GM10847 (cell line): ENCODE measurements around the gene IGSF21.

Experiments
- POLR2A ChIP-seq: IDR thresholded peaks from 2 replicates; pipeline ENCODE4 v1.6.1; 2011; ENCODE audit not compliant: insufficient read length; ENCODE audit errors: extremely low read depth

Gene IGSF21

DNA sequence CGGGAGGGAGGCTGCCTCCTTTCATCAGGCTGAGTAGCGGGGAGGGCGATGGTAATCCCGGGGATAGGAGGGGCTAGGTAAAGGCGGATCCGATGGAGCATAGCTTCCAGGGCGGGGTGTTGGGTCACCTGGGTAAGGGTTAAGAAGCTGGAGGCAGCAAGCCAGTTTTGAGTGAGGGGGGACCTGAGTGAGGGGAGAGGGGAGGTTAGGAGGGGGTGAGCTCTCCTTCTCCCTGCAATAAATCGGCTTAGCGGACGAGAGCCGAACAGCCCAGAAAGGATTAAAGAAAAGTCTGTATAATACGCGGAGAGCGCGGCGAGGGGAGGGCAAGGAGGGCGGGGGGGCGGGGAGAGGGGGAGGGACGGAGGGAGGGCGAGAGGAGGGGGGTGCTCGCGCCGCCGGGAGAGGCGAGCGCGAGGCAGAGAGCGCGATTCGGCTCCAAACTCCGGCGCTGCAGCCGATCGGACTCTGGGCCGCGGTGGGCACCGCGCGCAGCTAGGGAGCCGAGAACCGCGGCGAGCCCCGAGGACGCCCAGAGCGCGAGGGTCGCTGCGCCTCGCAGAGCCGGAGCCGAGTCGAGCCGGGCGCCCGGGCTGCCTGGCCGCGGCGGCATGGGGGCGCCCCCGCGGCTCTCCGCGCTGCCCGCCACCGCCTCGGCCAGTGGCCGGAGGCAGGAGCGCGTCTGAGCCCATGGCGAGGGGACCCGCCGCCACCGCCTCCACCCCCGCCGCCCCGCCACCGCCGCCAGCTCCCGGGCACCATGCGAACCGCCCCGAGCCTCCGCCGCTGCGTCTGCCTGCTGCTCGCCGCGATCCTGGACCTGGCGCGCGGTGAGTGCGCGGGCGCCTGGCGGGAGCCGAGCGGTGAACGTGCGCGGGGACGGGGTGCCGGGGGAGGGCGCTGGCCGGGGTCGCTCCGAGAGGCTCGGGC, at the start of gene IGSF21:
Gene IGSF21 (plus strand): TSS at position 430 of the 930 bp plus-strand sequence. CDS start 331 bp downstream, at position 761.
- no peak for TF ChIP-seq POLR2A

DNA sequence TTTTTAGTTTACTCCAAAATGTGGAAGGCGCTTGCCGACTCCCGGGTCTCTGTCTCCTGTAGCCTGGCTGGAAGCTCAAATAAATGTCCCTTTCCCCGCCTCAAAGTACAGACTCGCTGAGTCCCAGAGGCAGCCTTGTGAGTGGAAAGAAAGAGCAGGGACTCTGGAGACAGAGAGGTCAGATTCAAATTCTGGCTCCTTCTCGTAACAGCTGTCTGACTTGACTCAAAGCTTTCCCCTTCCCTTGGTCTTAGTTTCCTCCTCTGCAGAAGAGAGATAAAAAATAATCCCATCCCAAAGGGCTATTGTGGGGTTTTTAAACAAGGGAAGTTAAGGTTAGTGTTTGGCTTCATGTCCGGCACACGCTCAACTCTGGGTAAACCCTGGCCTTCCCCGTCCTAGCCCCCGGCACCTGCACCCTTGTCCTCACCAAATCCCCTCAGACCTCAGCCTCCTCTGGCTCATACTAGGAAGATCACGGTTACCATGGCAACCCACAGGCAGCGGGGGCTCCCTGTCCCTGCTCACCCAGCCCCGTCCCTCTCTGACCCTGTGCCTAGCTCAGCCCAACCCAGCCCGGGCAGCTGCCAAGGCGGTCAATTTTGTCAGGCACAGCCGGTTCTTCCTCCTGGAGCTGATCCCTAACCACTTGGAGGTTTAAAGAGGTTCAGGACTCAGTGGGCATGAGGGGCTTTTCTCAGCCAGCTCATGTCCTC, 49.2 kb upstream of the IGSF21 start:
- no peak for TF ChIP-seq POLR2A

DNA sequence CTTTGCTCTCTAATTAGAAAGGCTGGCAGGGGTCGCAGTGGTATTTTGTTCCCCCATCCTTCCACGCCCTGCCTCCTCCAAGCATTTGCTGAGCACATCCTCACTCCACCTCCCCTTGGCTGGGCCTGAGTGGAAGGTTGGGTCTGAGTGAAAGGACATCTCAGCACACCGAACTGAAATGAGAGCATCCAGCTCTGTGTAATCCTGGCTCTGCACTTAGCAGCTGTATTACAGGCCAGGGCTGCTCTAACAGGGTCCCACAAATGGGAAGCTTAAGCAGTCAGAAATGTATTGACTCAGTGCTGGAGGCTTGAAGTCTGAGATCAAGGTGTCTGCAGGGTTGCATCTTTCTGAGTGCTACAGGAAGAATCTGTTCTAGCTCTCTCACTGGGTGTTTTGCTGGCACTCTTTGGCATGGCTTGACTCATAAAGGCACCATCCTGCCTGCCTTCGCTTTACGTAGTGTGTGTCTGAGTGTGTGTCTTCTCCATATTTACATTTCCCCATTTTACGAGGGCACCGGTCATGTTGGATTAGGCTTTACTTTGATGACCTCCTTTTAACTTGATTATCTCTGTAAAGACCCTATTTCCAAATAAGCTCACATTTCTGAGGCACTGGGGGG, 48.5 kb upstream of the IGSF21 start:
- TF ChIP-seq POLR2A, result no peak

DNA sequence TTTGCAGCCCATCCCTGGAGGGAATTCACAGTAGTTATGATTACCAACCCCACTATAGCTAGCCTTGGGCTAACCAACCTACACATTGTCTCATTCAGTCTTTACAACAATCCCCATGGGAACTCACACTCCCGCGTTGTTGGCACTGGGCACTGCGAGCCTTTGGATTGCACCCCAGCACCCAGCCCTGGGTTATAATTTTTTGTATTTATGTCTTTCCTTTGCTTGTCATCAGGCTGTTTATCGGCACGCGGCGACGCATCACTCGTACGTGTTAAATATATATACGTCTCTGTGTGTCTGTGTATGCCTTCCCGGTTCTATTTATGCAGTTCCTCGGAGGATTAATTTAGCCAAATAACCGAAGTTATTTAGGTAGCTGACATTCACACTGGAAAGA, 47.2 kb upstream of the IGSF21 start:
- TF ChIP-seq POLR2A, result no peak

DNA sequence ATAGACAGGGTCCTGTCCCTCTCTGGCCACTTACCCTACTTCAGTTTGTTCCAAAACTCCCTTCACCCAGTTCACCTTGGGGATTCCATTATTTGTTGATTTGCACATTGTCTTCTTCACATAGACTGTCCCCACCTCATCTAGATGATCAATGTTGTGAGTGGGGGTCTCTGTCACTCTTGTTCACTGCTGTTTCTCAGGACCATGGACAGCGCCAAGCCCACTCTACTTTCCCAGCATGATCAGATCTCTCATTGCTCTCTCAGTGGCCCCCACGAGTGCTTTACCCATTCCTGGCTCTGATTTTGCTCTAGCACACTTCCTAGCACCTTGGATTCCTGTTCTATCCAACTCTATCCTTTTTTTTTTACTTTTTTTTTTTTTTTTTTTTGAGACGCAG, 45.4 kb upstream of the IGSF21 start:
- TF ChIP-seq POLR2A, result no peak

DNA sequence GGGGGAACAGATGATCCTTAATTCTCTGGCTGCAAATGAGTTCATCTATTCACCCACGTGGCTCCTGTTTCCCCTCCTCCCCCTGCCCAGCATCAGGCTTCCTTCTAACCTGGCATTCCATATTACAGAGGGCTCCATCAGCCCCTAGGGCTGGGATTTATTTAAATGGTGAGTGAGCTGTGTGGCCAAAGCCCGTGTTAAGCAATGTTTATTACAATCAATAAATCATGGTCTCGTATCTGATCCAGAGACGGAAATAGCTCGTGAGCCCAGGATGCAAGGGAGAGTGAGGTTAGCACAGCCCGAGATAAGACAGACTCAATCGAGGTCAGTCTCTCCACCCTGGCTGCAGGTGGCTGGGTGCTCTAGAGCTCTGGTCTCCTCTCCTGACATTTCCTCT, 43.1 kb upstream of the IGSF21 start:
- TF ChIP-seq POLR2A, result no peak

DNA sequence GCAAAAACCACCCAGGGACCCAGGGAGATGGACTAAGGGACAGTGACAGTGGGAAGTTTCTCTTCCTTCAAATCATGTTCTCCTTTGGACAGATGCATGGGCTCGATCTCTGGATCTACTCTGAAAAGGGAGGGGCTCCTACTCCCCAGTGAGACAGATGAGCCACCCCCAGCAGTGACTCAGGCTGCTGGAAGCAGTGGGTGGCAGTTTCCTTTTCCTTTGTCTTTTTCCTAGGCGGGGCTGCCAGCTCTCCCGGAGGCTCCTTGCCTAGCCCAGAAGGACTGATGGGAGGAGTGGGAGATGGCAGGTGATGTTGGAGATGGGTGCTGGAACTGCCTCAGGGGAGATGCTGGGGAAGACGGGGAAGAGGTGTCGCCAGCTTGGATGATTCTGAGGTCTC, 41.0 kb upstream of the IGSF21 start:
- no peak for TF ChIP-seq POLR2A

DNA sequence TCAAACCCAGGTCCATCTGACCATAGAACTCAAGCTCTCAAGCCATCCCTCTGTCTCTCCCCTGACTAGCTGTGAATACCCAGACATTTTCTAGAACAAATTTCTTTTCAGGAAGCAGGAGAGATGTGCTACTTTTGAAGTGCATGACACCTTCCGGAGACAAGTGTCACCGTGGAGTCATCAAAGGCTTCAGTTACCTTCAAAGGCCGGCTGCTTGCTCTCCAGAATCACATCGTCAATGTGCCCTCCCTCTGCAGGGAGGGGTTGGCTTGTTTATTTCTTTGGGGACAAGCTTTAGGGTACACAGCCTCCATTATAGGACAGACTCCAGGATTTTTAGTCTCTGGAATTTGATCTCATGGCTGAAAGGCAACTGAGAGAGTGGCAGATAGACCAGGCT, 37.7 kb upstream of the IGSF21 start:
- TF ChIP-seq POLR2A, result no peak

DNA sequence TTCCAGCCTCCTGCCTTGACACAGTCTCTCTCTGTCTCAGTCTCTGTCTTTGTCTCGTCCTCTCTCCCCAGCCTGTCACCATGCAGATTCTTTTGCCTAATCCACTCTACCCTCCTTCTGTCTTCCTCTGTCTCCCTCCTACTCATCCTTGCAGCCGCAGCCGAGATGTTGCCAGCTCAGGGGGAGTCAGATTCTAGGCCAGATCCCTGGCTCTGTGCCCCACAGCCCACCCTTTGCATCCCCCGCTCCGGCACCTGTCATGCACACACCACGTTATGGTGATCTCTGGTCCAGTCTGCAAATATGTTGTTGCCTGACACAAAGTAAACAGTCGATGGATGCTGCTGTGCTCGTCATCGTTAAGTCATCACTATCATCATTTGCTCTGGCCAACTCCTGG, 35.5 kb upstream of the IGSF21 start:
- no peak for TF ChIP-seq POLR2A

DNA sequence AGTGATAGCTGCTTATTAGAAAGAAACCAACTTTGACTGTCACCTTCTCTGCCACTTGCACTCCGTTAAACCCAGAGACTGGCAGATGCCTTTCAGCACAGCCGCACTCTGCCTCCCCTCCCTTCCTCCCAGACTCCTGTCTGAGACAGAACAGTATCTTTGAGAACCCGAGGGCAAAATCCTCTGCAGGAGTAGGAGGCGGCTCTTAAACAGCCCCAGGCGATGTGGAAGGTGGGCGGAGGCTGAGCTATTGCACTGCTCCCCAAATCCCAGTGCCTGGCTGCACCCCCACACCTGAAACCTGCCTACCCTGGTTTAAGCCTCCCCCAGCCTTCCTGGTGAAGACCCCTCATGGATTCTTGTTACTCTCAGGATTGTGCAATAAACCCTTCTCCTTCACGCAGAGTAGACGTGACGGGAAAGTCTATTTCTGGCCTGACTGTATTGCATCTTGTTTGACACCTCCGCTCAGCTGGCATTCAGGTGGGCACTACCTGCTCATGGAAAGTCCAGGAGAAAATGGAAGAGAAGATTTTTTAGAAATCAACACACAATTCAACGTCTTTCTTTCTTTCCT, 34.4 kb upstream of the IGSF21 start:
- no peak for TF ChIP-seq POLR2A

DNA sequence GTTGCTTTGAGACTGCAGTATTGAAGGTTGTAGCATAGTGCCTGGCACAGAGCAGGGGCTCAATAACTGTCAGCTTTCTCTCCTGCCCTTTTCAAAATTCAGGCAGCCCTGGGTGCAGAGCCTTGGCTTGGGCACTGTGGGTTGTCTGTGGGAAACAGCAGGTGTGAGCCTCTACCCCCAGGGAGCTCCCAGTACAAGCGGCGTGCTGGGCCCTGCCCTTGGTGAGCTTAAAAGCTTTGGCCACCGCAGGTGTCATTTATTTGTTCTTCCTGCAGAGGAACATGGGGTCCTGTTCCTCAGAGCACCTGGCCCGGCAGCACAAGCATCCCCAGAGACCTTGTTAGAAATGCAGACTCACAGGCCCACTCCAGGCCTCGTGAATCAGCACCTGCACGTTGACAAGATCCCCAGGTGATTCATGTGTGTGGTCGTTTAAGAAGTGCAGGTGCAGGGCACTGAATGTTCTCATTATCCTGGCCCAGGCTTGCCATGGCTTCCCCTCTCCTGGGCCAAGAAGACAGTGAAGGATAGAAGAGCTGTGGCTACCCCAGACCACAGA, 29.9 kb upstream of the IGSF21 start:
- no peak for TF ChIP-seq POLR2A

DNA sequence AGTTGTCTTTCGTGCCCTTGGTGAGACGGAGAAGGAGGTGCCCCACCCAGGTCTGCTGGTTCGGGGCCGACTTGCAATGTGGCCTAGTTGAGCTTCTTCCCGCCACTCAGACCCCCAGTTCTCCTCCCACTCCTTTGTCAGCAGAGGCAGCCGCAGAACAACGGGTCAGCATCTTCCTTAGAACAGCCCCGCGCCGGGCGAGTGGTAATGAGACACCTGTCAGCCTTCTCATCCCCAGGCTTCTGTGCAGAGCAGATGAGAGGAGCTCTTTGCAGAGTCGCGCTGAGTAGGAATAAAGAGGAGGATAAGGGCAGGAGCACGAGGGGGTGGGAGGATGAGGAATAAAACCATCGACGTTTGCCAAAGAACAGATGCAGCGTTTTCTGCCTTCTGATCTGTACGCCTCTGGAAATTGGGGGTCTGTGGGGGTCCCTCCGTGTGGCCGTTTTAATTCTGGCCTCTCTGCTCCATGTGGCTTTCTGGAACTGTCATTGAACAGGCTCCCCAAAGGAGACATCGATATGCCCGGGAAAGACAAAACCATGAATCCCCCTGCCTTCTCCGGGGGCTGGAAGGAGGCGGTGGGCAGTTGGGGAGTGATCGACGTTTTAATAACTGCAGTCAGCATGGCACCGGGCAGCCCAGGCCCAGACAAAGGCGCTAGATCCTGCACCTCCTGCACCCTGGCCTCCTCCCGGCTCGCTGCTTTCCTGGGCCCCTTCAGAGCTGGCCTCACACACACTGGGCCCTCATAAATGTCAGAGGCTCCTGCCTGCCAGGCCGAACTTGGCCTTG, 27.5 kb upstream of the IGSF21 start:
- no peak for TF ChIP-seq POLR2A

DNA sequence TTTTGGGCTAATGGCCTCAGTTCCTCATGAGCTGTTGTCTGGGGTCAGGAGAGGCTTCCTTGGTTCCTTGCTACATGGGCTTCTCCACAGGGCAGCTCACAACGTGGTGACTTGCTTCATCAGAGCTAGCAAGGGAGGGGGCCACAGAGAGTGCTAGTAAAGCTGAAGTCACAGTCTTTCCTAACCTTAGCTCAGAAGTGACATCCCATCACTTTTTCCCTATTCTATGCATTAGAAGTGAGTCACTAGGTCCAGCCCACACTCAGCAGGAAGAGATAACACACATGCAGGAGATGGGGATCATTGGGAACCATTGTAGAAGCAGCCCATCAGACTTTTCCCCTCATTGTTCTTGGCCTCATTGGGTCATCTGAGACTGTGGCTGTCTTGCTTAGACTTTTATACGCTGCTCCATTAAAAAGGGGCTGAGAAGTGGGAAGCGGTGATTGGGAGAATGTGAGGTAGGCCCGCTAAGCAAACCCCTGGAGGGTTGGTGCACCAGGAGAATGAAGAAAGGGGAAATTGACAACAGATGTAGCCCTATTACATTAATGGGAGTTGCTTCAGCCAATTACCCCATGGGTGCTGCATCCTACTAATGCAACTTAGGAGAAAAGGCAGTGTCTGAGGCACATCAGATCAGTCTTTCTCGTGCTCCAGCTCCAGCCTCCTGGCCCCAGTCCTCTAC, 22.1 kb upstream of the IGSF21 start:
- no peak for TF ChIP-seq POLR2A

DNA sequence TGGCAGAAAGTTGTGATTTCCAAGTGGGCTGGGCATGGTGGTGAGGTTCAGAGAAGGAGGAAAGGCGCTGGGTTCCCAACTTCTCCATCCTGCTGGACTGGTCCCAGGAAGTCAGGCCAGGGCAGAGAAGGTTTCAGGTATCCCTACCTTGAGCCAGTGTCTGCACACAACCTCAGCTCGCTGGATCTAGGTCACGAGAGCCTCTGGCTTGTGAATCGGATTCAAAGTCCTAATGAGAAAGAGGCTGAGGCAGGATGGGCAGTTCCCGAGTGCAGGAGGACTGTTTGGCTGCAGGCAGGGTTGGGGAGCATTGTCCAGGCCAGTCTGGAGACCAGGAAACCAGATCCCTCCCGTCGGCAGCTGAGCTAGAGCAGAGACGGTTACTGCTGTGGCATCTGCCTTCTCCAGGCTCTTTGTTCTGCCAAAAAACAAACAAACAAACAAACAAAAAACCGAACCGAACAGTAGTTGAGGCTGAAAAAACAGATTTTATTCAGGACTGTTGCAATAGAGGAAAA, 19.5 kb upstream of the IGSF21 start:
- no peak for TF ChIP-seq POLR2A
